Measurements from ENCODE around the gene CPN1. TPM values are rescaled to one million over a fixed set of nuclear protein-coding genes. Genes with fewer than 3 reads are reported as not detected.
A peak's percentile ranks its signal among the peaks of the same experiment; 100 is the strongest.

CPN1 gene
- total RNA-seq, 1 donor from 2014 or later = not detected

DNA sequence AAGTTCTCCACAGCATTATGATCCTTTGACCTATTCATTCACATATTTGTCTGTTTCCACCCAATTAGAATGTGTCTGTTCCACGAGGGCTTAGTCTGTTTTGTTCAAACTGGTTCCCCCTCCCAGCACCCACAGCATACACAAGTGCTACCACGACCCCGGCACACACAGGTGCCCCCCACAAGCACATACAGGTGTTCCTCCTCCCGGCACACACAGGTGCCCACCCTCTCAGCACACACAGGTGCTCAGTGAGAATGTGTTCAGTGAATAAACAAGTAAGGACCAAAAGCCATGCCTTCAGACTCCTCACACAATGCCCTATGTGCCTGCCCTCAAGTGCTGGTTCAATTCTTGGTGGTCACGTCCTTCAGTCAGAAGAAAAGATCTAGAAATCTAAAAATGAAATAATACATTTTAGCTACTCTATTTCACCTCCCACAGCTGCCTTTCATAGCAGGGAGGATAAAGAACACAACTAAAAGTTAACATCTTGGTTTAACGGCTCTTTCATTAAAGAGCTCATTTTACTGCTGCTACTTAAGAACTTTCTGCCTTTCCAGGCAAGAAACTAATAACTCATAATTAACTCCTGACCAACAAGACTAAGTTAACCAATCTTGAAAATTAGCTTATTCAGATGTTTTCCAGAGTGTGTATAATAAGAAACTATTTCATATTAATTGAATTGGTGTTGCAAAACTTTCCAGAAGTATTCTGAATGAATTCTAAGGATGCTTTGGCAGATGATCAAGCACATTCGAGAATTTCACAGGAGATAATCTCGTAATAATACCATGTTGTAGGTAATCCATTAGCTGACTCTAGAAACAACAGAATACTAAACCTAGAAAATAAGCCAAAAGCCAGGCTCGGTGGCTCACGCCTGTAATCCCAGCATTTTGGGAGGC, 74.2 kb downstream of the CPN1 start:
- Mint-ChIP-seq H3K4me1 (ENCODE audit: low read depth, unreplicated experiment) (peaks cover 48% of the 10 kb centered on the region), H3K36me3 (ENCODE audit: low read depth, unreplicated experiment) (no peaks in the 10 kb centered on the region), H3K27ac (ENCODE audit: unreplicated experiment) (peak overlapping the region; percentile 92), H3K9me3 (ENCODE audit: unreplicated experiment) (no peaks in the 10 kb centered on the region), H3K27me3 (ENCODE audit: low read depth, unreplicated experiment) (no peaks in the 10 kb centered on the region), H3K4me3 (ENCODE audit: unreplicated experiment) (peak overlapping the region; percentile 96)
- no peak for TF ChIP-seq CTCF (IDR thresholded peaks at IDR 0.05; ENCODE audit: insufficient read depth, low read depth, low read length)
- TF ChIP-seq EZH2 (IDR thresholded peaks at IDR 0.05; ENCODE audit: insufficient read depth, low read length) = no peak
- peaks cover 3% of the 10 kb centered on the region for H4K20me1 ChIP-seq (ENCODE audit: insufficient read depth, low read length)
- no peaks in the 10 kb centered on the region for H3K9me3 ChIP-seq (ENCODE audit: insufficient read depth, low read depth, low read length)
- H3K9ac ChIP-seq (ENCODE audit: low read length) = peak overlapping the region; percentile 88
- DNase-seq (ENCODE audit: low read depth) = peak; percentile 49
- no peaks in the 10 kb centered on the region for H3K27me3 ChIP-seq (ENCODE audit: insufficient read depth, low read length)
- H3K4me1 ChIP-seq (ENCODE audit: insufficient read depth, low read length) = peaks cover 33% of the 10 kb centered on the region
- H3K4me2 ChIP-seq (ENCODE audit: low read length) = peak overlapping the region; percentile 99
- FAIRE-seq = no peak
- H3K4me3 ChIP-seq (ENCODE audit: insufficient read depth, low read depth, low read length) = peak overlapping the region; percentile 100
- peak overlapping the region; percentile 97 for H3K27ac ChIP-seq (ENCODE audit: low read depth, low read length)
- peaks cover 64% of the 10 kb centered on the region for H3K79me2 ChIP-seq (ENCODE audit: insufficient read depth, low read length)
- no peak overlapping the region for H2AFZ ChIP-seq (ENCODE audit: low read depth, low read length)
- no peaks in the 10 kb centered on the region for H3K36me3 ChIP-seq (ENCODE audit: insufficient read depth, low read length)

DNA sequence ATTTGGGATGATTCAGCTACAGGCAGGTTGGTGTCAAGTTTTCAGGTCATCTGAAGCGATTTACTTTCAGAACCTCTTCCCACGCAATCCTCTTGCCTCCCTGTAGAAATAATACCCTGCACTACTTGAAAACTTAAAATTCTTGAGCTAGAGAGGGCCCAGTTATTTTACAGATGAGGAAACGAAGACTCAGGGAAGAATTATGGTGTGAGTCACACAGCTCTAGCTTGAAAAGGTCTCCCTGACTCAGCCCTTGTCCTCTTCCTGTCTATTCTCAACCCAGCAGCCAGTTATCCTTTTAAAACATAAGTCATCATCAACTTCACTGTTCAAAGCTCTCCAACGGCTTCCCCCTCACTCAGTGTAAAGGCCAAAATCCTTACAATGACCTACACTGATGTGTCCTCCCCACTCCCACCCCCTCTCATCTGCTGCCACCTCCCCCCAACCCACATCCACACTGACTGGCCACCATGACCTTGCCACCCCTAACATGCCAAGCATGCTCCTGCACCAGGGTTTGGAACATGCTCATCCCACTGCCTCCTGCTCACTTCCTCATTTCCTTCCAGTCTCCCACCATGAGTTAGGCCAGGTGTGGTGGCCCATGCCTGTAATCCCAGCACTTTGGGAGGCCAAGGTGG, 75.3 kb downstream of the CPN1 start:
- Mint-ChIP-seq H3K27ac (ENCODE audit: unreplicated experiment) (peak overlapping the region; percentile 92), H3K27me3 (ENCODE audit: low read depth, unreplicated experiment) (no peaks in the 10 kb centered on the region), H3K4me3 (ENCODE audit: unreplicated experiment) (peak overlapping the region; percentile 79), H3K4me1 (ENCODE audit: low read depth, unreplicated experiment) (peaks cover 48% of the 10 kb centered on the region), H3K36me3 (ENCODE audit: low read depth, unreplicated experiment) (no peaks in the 10 kb centered on the region), H3K9me3 (ENCODE audit: unreplicated experiment) (no peaks in the 10 kb centered on the region)
- TF ChIP-seq EZH2 (IDR thresholded peaks at IDR 0.05; ENCODE audit: insufficient read depth, low read length) = no peak
- no peak for TF ChIP-seq CTCF (IDR thresholded peaks at IDR 0.05; ENCODE audit: insufficient read depth, low read depth, low read length)
- no peak for FAIRE-seq
- H3K79me2 ChIP-seq (ENCODE audit: insufficient read depth, low read length) = peaks cover 75% of the 10 kb centered on the region
- DNase-seq (ENCODE audit: low read depth) = peak; percentile 97
- H3K4me2 ChIP-seq (ENCODE audit: low read length) = peak overlapping the region; percentile 99
- peaks cover 33% of the 10 kb centered on the region for H3K4me1 ChIP-seq (ENCODE audit: insufficient read depth, low read length)
- peaks cover 14% of the 10 kb centered on the region for H4K20me1 ChIP-seq (ENCODE audit: insufficient read depth, low read length)
- peak overlapping the region; percentile 97 for H3K27ac ChIP-seq (ENCODE audit: low read depth, low read length)
- peak overlapping the region; percentile 7 for H2AFZ ChIP-seq (ENCODE audit: low read depth, low read length)
- H3K4me3 ChIP-seq (ENCODE audit: insufficient read depth, low read depth, low read length) = peak overlapping the region; percentile 100
- H3K9me3 ChIP-seq (ENCODE audit: insufficient read depth, low read depth, low read length) = no peaks in the 10 kb centered on the region
- no peaks in the 10 kb centered on the region for H3K36me3 ChIP-seq (ENCODE audit: insufficient read depth, low read length)
- H3K9ac ChIP-seq (ENCODE audit: low read length) = peak overlapping the region; percentile 88
- H3K27me3 ChIP-seq (ENCODE audit: insufficient read depth, low read length) = no peaks in the 10 kb centered on the region
